ENCODE data around the gene RIMKLB.

The RIMKLB gene

DNA sequence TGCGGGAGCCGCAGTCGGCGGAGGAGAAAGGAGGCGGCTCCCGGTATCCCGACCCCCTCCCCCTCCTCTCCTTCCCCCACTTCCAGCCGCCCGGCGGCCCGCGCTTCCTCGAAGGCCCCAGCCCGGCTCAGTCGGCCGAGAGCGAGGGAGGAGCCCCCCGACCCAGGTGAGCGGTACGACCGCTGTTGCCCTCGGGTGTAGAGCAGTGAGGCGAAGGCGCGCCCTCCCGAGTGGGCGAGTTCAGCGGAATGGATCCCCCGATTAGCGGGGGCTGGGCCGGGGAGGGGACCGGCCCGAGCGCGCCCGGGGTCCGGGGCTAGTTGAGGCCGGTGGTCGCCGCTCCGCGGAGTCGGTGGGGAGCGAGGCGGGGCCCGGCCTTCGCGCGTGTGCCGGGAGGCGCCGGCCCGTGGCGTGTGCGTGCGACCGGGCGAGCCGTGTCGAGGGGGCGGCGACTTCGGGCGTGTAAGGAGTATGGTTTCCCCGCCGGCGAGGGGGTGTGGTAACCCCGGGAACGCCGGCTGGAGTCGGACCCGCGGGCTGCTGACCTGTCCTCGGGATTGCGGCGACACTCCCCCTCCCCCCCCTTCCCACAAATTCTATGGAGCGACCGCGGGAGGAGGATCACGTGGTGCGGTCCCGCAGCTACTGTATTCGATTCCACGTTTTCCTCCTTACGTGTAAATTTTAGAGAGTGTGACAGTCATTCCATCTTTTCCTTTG is 501 bp downstream of the RIMKLB start:
- peak overlapping the region; percentile 56 for H3K4me3 ChIP-seq (ENCODE audit: low read depth, low read length)
- no peak for DNase-seq (ENCODE audit: low read depth)
- TF ChIP-seq, protein P1, sequence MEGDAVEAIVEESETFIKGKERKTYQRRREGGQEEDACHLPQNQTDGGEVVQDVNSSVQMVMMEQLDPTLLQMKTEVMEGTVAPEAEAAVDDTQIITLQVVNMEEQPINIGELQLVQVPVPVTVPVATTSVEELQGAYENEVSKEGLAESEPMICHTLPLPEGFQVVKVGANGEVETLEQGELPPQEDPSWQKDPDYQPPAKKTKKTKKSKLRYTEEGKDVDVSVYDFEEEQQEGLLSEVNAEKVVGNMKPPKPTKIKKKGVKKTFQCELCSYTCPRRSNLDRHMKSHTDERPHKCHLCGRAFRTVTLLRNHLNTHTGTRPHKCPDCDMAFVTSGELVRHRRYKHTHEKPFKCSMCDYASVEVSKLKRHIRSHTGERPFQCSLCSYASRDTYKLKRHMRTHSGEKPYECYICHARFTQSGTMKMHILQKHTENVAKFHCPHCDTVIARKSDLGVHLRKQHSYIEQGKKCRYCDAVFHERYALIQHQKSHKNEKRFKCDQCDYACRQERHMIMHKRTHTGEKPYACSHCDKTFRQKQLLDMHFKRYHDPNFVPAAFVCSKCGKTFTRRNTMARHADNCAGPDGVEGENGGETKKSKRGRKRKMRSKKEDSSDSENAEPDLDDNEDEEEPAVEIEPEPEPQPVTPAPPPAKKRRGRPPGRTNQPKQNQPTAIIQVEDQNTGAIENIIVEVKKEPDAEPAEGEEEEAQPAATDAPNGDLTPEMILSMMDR (IDR thresholded peaks at IDR 0.05; ENCODE audit: control insufficient read depth, extremely low read depth, insufficient read depth): no peak

DNA sequence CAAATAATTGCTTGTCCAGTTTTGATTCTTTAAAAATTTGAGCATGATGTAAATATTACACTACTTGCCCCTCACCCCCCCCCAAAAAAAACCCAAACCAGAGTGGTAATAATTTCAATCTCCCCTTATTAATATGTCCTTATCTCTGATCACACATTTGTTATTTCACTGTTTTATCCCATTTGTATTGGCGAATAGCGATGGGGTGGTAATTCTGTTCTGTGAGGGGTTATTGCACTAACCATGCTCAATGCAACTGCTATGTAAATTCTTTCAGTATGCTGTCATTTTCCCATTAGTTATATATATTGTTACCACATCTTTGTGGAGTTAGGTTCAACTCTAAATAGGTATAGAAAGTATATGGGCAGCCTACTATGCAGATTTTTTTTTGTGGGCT is 1.1 kb downstream of the RIMKLB start:
- DNase-seq (ENCODE audit: low read depth): no peak
- H3K4me3 ChIP-seq (ENCODE audit: low read depth, low read length): peak overlapping the region; percentile 56

DNA sequence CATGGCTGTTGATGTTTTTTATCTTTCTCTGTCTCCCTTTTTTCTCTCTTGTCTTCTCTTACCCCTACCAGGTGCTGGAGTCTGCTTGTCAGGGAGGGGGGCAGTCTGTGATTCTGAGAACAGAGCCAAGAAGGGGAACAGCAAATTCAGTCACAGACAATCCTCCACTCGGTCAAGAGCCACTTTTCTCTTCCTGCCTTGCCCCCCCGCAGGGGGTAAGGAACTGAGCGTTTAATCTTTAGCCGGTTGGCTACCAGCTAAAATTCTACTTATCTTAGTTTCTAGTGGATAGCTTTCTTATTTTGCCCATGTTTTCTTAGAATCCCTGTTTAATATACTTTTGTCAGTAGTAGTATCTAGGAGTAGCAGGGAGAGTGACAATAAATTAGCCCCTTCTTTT is 1.9 kb downstream of the RIMKLB start:
- no peak for DNase-seq (ENCODE audit: low read depth)
- TF ChIP-seq, protein P1 (IDR thresholded peaks at IDR 0.05; ENCODE audit: control insufficient read depth, extremely low read depth, insufficient read depth): no peak
- no peak overlapping the region for H3K4me3 ChIP-seq (ENCODE audit: low read depth, low read length)

More for the DNA sequence above, 1.1 kb downstream of the RIMKLB start:
- TF ChIP-seq, protein P1 (IDR thresholded peaks at IDR 0.05; ENCODE audit: control insufficient read depth, extremely low read depth, insufficient read depth): no peak

DNA sequence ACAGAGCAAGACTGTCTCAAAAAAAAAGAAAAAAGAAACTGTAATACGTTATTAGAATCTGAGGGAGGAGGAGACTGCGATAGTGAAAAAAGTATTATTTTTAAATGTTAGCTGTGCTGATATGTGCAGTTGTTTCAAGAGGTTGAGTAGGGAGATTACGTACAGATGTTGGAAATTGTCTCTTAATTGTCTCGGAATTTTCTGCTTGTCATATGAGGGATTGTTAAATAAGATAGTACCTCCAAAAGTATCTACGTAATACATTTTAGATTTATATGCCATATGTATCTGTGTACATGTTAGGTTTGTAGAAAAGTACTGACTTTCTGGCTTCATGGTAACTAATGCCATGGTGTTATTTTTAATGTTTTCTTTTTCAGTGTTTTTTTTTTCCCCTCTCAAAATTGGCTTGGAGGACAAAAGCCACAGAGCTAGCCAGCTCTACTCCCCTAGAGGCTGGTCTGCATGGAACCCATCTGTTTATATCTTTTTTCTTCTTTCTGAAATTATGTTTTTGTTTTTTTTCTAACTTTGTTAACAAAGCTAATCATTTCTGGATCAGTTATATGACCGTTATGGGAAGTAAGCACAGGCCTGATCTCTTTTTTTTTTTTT is 3.4 kb downstream of the RIMKLB start:
- TF ChIP-seq, protein P1 (IDR thresholded peaks at IDR 0.05; ENCODE audit: control insufficient read depth, extremely low read depth, insufficient read depth): no peak
- no peak for DNase-seq (ENCODE audit: low read depth)
- H3K4me3 ChIP-seq (ENCODE audit: low read depth, low read length): no peak overlapping the region

DNA sequence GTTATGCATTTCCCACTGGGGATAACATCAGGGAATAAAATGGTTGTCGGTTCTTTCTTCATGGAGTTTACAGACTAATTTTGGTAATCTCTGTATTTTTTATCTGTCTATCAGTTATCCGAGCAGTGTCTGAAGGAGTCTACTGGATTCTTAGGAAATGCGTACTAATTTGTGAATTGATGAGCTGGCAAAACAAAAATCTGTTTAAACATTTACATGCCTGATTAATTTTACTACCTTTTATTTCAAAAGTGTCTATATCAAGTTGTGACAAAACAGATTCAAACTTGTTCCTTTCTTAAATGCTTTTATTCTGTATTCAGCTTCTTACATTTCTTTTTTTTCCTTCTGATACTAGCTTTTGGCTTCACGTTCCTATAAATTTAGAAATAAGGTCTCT is 4.4 kb downstream of the RIMKLB start:
- H3K4me3 ChIP-seq (ENCODE audit: low read depth, low read length): no peak overlapping the region
- TF ChIP-seq, protein P1 (IDR thresholded peaks at IDR 0.05; ENCODE audit: control insufficient read depth, extremely low read depth, insufficient read depth): no peak
- DNase-seq (ENCODE audit: low read depth): no peak

DNA sequence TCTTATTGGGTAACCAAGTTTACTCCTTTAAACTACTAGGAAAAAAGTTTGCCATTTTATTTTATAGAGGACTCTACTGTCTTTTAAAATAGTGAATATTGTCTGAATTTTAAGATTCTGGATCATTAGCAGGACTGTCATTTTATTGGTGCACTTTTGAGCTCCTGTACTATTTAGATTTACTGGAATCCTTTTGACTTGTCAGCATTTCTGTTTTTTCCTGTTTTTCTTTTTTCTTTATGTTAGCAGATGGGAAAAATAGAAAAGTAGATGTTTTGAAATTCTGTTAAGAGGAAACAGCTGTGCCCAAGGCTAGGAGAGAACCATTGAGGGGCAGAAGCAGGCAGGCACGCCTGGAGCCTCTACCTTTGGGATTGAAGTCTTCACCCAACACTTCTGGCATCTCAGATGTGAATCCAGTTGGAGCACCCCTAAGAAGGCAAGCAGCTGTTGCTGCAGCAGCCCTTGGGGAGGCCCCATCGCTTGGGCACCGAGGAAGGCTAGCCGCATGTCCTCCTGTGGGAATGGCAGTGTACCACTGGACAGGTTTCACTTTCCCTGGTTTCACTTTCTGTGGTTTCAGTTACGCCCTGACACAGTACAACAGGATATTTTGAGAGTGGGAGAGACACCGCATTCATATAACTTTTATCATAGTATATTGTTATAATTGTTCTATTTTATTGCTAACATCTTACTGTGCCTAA is 11.5 kb downstream of the RIMKLB start:
- no peak for DNase-seq (ENCODE audit: low read depth)
- TF ChIP-seq, protein P1 (IDR thresholded peaks at IDR 0.05; ENCODE audit: control insufficient read depth, extremely low read depth, insufficient read depth): no peak
- no peak overlapping the region for H3K4me3 ChIP-seq (ENCODE audit: low read depth, low read length)

All from LNCaP clone FGC (cell line).